ENCODE results near the gene PPP2R5E.
"Not testable (repeated sequence)": the region's sequence is repeated elsewhere in the genome, so short reads cannot be mapped to it uniquely, and the experiment has no call there.

Gene PPP2R5E

DNA sequence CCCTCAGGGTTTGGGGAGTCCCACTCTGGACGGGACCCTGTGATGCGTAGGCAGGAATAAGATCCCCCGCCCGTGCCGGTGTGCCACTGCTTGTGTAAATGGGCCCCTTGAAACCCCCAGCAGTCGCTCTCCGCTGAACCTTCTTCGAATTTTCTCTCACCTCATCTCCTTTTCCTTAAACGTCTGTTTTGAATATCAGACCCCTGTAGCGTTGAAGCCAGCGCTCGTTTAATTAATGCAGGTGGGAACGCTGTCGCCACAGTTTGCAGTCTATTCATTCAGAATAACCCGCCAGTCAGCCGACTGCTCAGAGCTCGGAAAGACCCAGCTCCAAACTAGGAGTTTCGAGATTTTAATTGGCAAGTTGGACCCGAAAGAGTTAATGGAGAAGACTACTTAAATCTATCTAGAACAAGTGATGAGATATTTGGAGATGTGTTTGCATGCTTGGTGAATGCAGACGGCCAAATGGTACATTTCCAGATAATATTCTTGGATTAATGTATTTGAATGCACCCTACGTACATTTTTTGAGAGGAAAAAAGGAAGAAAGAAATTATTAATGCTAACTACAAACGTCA, 739 bp upstream of the PPP2R5E start:
- DNase-seq (ENCODE audit: insufficient read length, low spot score) (no peak), FAIRE-seq (no peak)
- TF ChIP-seq, protein P1, sequence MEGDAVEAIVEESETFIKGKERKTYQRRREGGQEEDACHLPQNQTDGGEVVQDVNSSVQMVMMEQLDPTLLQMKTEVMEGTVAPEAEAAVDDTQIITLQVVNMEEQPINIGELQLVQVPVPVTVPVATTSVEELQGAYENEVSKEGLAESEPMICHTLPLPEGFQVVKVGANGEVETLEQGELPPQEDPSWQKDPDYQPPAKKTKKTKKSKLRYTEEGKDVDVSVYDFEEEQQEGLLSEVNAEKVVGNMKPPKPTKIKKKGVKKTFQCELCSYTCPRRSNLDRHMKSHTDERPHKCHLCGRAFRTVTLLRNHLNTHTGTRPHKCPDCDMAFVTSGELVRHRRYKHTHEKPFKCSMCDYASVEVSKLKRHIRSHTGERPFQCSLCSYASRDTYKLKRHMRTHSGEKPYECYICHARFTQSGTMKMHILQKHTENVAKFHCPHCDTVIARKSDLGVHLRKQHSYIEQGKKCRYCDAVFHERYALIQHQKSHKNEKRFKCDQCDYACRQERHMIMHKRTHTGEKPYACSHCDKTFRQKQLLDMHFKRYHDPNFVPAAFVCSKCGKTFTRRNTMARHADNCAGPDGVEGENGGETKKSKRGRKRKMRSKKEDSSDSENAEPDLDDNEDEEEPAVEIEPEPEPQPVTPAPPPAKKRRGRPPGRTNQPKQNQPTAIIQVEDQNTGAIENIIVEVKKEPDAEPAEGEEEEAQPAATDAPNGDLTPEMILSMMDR (IDR thresholded peaks at IDR 0.05; ENCODE audit: insufficient read depth, missing control alignments): no peak

DNA sequence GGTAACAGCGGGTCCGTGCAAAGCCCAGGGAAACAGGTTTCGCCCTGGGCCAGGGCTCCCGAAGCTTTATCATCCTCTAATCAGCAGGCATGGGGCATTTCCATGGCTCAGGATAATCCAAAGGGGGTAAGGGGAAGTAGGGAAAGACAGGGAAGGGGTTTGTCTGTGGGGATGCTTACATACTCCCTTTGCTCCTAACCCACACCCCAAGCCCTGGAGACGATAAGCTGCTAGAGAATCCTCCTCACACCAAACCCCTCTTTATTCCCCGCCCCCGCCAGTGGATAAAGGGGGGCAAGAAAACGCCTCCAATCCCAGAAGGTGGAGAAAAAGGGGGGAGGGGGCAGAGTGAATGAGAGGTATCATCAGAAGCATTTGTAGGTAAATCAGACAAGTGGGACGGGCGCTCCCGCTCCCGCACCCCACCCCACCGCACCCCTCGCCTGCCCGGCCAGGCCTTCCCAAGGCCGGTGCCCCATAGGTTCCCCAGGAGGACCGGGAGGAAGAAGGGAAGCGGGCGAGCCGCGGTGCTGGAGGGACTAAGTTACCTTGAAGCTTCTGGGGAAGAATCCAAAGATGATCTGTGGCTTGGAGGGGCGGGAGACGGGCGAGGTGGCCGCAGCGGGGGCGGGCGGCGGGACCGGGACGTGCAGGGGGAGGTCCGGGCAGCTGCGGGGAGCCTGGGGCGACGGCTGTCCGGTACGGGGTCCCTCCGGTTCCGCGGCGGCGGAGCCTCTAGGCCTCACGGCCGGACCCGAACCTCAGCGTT, 762 bp downstream of the PPP2R5E start:
- TF ChIP-seq, protein P1 (IDR thresholded peaks at IDR 0.05; ENCODE audit: insufficient read depth, missing control alignments): no peak
- FAIRE-seq: no peak
- DNase-seq (ENCODE audit: insufficient read length, low spot score): no peak

DNA sequence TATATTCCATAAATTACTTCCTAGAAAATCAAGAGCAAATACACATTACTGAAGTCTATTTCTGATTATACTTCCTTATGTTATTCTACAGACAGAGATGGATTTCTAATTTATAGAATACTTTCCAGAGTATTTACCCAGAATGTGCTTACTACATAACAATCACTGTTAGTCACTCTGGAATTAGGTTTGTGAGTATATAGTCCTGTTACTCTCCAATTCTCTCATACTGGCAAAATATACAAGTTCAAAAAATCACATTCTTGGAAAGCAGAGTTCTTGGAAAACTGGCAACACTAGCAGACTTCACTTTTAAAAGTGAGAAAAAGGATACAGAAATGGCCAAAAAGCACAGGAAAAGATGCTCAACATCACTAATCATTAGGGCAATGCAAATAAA, 7.3 kb downstream of the PPP2R5E start:
- TF ChIP-seq, protein P1 (IDR thresholded peaks at IDR 0.05; ENCODE audit: insufficient read depth, missing control alignments): no peak
- FAIRE-seq (no peak), DNase-seq (ENCODE audit: insufficient read length, low spot score) (no peak)

DNA sequence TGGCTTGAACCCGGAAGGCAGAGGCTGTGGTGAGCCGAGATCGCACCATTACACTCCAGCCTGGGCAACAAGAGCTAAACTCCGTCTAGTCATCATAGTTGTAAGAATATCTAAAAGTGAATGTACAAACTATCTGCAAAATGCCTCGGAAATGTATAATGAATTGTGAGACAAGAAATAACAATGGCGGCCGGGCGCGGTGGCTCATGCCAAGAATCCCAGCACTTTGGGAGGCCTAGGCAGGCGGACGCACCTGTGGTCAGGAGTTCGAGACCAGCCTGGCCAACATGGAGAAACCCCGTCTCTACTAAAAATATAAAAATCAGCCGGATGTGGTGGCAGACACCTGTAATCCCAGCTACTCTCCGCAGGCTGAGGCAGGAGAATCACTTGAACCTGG, 9.7 kb downstream of the PPP2R5E start:
- DNase-seq (ENCODE audit: insufficient read length, low spot score) (no peak), FAIRE-seq (no peak)
- TF ChIP-seq, protein P1 (IDR thresholded peaks at IDR 0.05; ENCODE audit: insufficient read depth, missing control alignments): no peak

DNA sequence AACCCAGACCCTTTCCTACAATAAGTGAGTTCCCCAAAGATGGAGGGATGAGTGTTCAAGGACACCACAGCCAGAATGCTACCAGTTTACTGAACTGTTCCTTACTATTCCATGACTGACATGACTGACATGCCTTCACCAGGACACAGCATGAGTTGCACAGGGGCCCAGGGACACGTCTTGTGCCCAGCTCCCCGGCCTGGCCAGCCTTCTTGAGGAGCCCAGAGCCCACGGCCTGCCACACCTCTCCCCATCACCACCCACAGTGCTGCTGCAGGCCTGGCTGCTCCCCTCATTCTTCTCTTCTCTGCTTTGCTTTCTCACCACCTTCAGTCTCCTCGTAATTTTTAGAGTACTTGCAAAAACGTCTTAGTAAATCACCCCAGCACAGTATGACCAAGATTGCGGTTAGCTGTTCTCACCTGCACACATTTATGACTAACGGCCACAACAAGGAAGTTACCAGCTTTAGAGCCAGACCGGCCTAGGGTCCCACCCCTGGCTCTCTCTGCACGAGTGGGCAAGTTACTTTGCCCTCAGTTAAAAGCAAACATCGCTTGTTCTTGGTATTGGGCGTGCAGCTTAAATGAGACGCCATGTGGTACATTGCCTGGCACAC, 18.5 kb downstream of the PPP2R5E start:
- TF ChIP-seq, protein P1 (IDR thresholded peaks at IDR 0.05; ENCODE audit: insufficient read depth, missing control alignments): no peak
- FAIRE-seq: no peak
- no peak for DNase-seq (ENCODE audit: insufficient read length, low spot score)

DNA sequence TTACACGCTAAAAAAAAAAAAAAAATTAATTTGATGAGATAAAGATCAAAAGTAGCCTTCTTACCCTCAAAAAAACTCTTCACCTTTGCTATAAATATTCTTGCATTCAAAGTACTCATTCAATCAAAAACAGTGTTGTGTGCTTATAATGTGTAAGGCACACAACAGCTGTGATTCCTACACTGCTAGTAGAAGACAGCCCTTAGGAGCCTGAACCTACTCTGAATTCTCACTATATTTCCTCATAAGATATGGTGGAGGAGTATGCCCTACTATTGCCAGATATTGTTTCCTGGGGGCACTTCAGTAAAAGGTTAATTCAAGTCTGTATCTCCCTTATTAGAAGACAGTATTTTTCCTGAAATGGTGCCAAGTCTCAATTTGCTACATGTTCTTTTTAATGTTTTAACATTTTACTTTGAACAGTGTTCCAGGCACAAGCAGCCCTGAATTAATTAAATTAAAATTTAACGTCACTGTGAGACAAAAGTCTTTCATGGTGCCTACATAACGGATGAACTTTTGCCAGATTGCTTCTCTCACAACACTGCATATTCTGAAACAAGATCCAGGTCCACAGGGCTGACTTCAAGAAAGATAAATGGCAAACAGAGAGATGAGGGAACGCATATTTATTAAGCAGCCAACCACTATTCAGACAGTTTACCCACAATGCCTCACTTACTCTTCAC, 19.3 kb downstream of the PPP2R5E start:
- no peak for DNase-seq (ENCODE audit: insufficient read length, low spot score)
- FAIRE-seq: peak; percentile 70

DNA sequence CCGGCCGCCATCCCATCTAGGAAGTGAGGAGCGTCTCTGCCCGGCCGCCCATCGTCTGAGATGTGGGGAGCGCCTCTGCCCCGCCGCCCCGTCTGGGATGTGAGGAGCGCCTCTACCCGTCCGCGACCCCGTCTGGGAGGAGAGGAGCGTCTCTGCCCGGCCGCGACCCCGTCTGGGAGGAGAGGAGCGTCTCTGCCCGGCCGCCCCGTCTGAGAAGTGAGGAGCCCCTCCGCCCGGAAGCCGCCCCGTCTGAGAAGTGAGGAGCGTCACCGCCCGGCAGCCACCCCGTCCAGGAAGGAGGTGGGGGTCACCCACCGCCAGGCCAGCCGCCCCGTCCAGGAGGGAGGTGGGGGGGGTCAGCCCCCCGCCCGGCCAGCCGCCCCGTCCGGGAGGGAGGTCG, 20.7 kb downstream of the PPP2R5E start:
- not testable (repeated sequence) for FAIRE-seq; DNase-seq (ENCODE audit: insufficient read length, low spot score)

More for the DNA sequence above, 19.3 kb downstream of the PPP2R5E start:
- TF ChIP-seq, protein P1 (IDR thresholded peaks at IDR 0.05; ENCODE audit: insufficient read depth, missing control alignments): no peak

Measured in D721Med (cell line).